Measurements from ENCODE around the gene GNAL.
A peak's percentile ranks its signal among the peaks of the same experiment; 100 is the strongest.

The GNAL gene

GRCh38 chr18:11809895-11810294 lies 120.8 kb downstream of the GNAL start:
- no peak for DNase-seq (ENCODE audit: low spot score)

GRCh38 chr18:11810379-11810778 lies 121.3 kb downstream of the GNAL start:
- no peak for DNase-seq (ENCODE audit: low spot score)

GRCh38 chr18:11811009-11811408 lies 121.9 kb downstream of the GNAL start:
- DNase-seq (ENCODE audit: low spot score): no peak

GRCh38 chr18:11817229-11817628 lies 128.2 kb downstream of the GNAL start:
- DNase-seq (ENCODE audit: low spot score): no peak

- no peak for DNase-seq (ENCODE audit: low spot score)
Observed at GRCh38 chr18:11818486-11819203, 129.6 kb downstream of the GNAL start.

GRCh38 chr18:11819938-11820337 lies 130.9 kb downstream of the GNAL start:
- DNase-seq (ENCODE audit: low spot score): no peak

DNA sequence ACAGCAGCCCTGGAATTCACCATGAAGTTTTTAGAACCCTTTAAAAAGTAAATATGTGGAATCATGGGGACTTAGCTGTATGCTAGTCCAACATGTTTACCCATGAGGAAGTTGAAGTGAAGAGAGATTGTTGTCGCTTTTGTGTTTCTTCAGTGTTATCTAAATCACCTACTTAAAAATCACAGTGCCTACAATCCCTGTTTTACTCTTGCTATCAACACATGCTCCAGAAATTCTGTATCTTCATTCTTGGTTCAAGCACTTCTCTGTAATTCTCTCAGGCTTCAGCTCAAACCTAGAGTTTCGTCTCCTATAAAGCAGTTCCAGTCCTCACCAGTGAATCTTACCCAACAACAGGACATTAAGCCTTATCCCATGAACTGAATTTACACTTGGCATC lies 131.6 kb downstream of the GNAL start:
- no peak for DNase-seq (ENCODE audit: low spot score)

DNA sequence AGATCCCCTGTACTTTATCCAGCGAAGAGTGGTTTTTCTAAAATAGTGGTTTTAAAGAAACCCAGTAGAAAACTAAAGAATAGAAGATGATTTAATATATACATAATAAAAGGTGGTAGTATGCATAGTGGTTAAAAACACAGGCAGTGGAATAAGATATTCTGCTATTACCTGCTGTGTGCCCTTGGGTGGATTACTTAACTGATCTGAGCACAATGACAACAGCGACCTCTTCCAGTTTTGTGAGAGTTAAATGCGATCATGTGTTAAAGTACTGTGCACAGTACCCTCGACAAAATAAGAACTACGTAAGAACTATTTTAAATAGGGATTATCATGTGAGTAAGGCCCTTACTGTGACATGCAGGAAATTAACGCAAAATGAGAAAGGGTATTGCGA lies 132.1 kb downstream of the GNAL start:
- DNase-seq (ENCODE audit: low spot score): no peak

- DNase-seq (ENCODE audit: low spot score): no peak
Observed at GRCh38 chr18:11821643-11822237, 132.7 kb downstream of the GNAL start.

DNA sequence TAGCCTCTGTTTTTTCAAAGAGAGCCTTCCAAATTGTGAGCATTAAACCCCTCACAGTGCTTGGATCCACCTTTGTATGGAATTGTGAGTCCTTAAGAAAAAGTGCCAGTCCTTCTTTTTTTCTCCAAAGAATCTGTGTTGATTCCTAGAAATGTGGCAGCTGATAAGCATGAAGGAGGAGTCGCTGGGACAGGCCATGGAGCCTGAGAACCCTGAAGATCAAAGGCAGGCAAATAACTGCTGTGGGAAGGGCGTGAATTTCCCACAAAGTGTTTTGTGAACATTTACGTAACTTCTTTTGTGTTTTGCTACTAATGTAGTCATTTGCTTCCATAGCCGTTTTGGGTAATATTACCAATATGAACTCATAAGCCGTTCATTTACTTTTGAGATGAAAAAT lies 134.5 kb downstream of the GNAL start:
- no peak for DNase-seq (ENCODE audit: low spot score)

DNA sequence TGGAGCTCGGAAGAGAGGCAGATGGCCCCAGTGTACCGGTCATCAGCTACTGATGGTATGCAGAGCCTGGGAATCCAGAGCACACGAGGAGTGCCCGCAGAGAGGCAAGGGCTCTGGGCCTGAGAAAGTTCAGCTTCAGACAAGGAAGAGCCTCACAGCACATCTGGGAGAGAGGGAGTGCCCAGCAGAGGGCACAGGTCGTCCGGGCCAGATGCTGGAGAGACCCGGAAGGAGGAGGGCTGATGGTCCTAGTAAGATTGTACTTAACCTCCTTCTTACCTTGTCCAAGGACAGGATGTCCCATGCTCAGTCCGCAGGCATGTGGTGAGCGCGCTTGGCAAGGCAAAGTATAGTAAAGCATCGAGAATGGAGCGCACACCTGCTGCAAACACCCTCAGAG lies 137.8 kb downstream of the GNAL start:
- DNase-seq (ENCODE audit: low spot score): no peak

- no peak for DNase-seq (ENCODE audit: low spot score)
Observed at GRCh38 chr18:11828786-11829432, 139.8 kb downstream of the GNAL start.

GRCh38 chr18:11830585-11830984 lies 141.5 kb downstream of the GNAL start:
- DNase-seq (ENCODE audit: low spot score): no peak

GRCh38 chr18:11831921-11832320 lies 142.9 kb downstream of the GNAL start:
- no peak for DNase-seq (ENCODE audit: low spot score)

DNA sequence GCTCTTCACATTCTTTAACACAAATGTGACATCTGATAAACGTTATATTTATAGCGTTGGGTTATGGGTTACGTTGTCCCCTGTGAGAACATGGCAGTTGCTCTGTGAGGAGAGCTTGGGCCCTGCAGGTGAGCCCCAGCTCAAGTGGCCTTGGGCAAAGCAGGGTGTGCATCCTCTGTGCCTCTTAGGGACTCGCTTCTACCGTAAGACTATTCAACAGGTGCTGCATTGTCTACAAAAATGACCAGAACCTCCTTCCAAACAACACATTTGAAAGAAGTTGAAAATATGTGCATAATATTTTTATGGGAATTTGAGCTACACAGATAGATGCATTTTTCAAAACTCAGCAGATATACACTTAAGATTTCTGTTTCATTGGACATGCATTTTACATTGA lies 145.7 kb downstream of the GNAL start:
- DNase-seq (ENCODE audit: low spot score): no peak

DNA sequence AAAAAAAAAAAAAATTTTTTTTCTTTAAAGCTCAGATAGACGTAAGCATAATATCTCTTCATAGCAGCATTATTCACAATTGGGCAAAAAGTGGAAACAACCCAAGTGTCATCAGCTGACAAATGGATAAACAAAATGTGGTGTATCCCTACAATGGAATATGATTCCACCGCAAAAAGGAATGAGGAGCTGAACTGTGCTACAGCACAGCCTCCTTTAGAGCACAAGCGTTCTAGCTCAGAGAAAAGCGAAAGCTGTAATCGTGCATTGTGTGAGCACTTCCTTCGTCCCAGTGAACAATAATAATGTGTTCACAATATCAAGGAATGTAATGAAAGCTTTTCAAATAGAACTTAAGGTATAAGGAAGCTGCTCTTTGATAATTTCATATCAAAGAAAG lies 150.5 kb downstream of the GNAL start:
- no peak for DNase-seq (ENCODE audit: low spot score)

DNA sequence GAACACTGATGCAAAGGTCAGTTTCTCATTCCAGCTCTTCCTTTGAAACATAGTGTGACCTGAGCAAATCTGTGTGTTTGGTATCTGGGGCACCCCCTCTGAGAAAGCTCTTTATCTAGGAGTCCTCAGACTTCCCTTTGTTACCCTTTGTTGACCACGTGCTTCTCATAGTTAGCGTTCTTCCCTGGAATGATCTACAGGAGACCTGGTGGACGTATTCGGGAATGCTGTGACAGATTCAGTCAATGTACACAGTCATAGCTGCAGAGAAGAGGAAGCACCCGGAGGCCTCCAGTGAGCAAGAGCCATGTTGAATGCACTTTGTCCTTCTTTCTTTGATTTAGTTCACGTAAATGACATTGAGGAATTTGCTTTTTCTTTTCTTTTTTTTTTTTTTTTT lies 151.4 kb downstream of the GNAL start:
- no peak for DNase-seq (ENCODE audit: low spot score)

GRCh38 chr18:11842562-11842961 lies 153.5 kb downstream of the GNAL start:
- DNase-seq (ENCODE audit: low spot score): no peak

GRCh38 chr18:11844436-11844835 lies 155.4 kb downstream of the GNAL start:
- DNase-seq (ENCODE audit: low spot score): no peak

DNA sequence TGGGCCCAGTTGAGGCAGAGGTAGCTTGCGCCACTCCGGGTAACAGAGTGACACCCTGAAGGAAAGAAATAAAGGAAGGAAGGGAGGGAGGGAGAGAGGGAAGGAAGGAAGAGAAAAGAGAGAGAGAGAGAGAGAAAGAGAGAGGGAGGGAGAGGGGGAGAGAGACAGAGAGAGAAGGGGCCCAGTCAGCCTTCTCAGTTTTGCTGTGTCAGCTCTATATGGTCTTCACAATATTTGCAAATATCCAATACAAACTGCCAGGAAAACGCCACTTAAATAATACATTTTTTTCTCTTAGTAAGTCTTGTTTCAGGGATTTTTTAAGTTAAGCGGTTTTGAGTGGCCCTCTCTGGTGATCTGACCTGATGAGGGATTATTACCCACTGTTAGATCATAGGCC lies 156.6 kb downstream of the GNAL start:
- no peak for DNase-seq (ENCODE audit: low spot score)

DNA sequence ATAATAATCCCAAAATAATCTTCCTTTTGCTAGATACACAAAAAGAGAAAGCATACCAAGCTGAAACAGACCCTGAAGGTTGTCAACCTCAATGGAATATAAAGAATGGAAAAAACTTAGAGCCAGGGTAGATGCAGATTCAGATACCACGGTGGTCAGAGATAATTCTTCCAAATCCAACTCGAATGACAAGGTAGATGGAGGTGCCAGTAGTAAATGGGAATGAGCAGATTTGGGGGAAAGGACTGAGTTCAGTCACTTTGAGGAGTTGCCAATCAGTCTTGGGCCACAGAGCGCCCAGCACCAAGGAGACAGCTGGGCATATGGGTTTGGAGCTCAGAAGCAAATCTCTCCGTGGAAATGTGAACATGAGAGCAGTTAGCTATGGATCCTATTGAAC lies 158.7 kb downstream of the GNAL start:
- DNase-seq (ENCODE audit: low spot score): no peak

- no peak for DNase-seq (ENCODE audit: low spot score)
Observed at GRCh38 chr18:11849279-11849678, 160.2 kb downstream of the GNAL start.

GRCh38 chr18:11849841-11850634 lies 161.0 kb downstream of the GNAL start:
- DNase-seq (ENCODE audit: low spot score): peak; percentile 74

All from GM03348 (cell line).